Measurements from ENCODE around the gene SLC27A5. TPM values are rescaled to one million over a fixed set of nuclear protein-coding genes. Genes with fewer than 3 reads are reported as not detected.
"Not testable (repeated sequence)": the region's sequence is repeated elsewhere in the genome, so short reads cannot be mapped to it uniquely, and the experiment has no call there.

Gene SLC27A5
- total and polyA plus RNA-seq, 8 donors, result 0.87 to 18.4 (median 3.3) TPM; not detected in 1

- H3K36me3 ChIP-seq, result peaks cover 27 to 47% (median 42%) of the 10 kb centered on the region in 4 donors
- no peak overlapping the region for H3K4me3 ChIP-seq
- DNase-seq, result no peak
- intact Hi-C loops (cut with DNase I; ENCODE audit: low total_unique reads), result no loop called here
- no peaks in the 10 kb centered on the region for H3K9me3 ChIP-seq
- H3K4me1 ChIP-seq, result peaks cover 19 to 38% (median 36%) of the 10 kb centered on the region in 4 donors
- H3K27me3 ChIP-seq, result no peaks in the 10 kb centered on the region
- no peak overlapping the region for H3K27ac ChIP-seq
- TF ChIP-seq POLR2AphosphoS5 (IDR thresholded peaks at IDR 0.05) (no peak), EP300 (IDR thresholded peaks at IDR 0.05) (no peak), CTCF (IDR thresholded peaks at IDR 0.05) (no peak)
- 94 to 96% (median 95%) methylated on average over 27 to 39 of the region's 39 CpGs for WGBS, 5 donors
Observed at GRCh38 chr19:58471736-58472135, 40.1 kb downstream of the SLC27A5 start.

GRCh38 chr19:58470837-58471543, 40.8 kb downstream of the SLC27A5 start:
- Histone ChIP-seq H3K4me1 (peaks cover 22 to 39% (median 34%) of the 10 kb centered on the region in 4 donors), H3K36me3 (peaks cover 27 to 47% (median 42%) of the 10 kb centered on the region in 4 donors)
- H3K27ac ChIP-seq; DNase-seq; H3K4me3 ChIP-seq; H3K27me3 ChIP-seq; H3K9me3 ChIP-seq; intact Hi-C loops (cut with DNase I; ENCODE audit: low total_unique reads): not testable (repeated sequence)
- WGBS, 5 donors, result 92 to 100% (median 95%) methylated on average over 1 to 33 of the region's 53 CpGs

GRCh38 chr19:58469241-58470013, 42.4 kb downstream of the SLC27A5 start:
- no peak overlapping the region for H3K4me3 ChIP-seq
- peaks cover 14 to 28% (median 23%) of the 10 kb centered on the region in 4 donors for H3K4me1 ChIP-seq
- no peak for DNase-seq
- H3K27ac ChIP-seq, result no peak overlapping the region
- no peaks in the 10 kb centered on the region for H3K9me3 ChIP-seq
- 91 to 94% (median 93%) methylated on average over 15 to 17 of the region's 17 CpGs for WGBS, 5 donors
- intact Hi-C loops (cut with DNase I; ENCODE audit: low total_unique reads), result no loop called here
- no peak for TF ChIP-seq EP300 (IDR thresholded peaks at IDR 0.05)
- TF ChIP-seq POLR2AphosphoS5 (IDR thresholded peaks at IDR 0.05), result no peak
- no peak for TF ChIP-seq POLR2A (IDR thresholded peaks at IDR 0.05)
- no peak for TF ChIP-seq CTCF (IDR thresholded peaks at IDR 0.05)
- H3K27me3 ChIP-seq, result no peaks in the 10 kb centered on the region
- peaks cover 27 to 47% (median 42%) of the 10 kb centered on the region in 4 donors for H3K36me3 ChIP-seq

GRCh38 chr19:58468216-58468839, 43.5 kb downstream of the SLC27A5 start:
- Histone ChIP-seq H3K4me1 (peaks cover 14 to 26% (median 23%) of the 10 kb centered on the region in 4 donors), H3K27ac (no peak overlapping the region), H3K27me3 (no peaks in the 10 kb centered on the region), H3K4me3 (peak overlapping the region in 2 of 4 donors; percentile 87 to 100), H3K36me3 (peaks cover 27 to 41% (median 39%) of the 10 kb centered on the region in 4 donors), H3K9me3 (no peaks in the 10 kb centered on the region)
- intact Hi-C loops (cut with DNase I; ENCODE audit: low total_unique reads), result no loop called here
- 56 to 71% (median 59%) methylated on average over 5 of the region's 5 CpGs for WGBS, 5 donors
- no peak for DNase-seq
- TF ChIP-seq POLR2A (IDR thresholded peaks at IDR 0.05), result no peak
- no peak for TF ChIP-seq POLR2AphosphoS5 (IDR thresholded peaks at IDR 0.05)
- TF ChIP-seq EP300 (IDR thresholded peaks at IDR 0.05), result no peak
- TF ChIP-seq CTCF (IDR thresholded peaks at IDR 0.05), result no peak
